ENCODE measurements around the gene CASP9.

The CASP9 gene

DNA sequence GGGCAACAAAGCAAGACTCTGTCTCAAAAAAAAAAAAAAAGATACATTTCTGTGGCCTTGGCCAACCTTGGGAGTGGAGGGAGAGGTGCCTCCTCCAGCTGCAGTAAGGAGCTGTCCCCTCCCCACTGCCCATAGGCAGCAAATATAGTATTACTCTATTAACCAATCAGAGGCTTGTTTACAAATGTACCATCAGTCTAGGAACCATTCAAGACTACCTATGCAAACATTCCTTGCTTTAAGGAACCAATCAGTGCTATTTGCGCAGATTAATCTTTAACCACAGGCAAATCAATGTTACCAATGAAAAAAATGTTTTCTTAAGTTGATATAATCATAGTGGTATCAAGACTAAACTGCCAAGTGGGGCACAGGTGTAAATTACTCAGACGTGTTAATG is 66.4 kb downstream of the CASP9 start:
- H3K27ac ChIP-seq: no peak overlapping the region

DNA sequence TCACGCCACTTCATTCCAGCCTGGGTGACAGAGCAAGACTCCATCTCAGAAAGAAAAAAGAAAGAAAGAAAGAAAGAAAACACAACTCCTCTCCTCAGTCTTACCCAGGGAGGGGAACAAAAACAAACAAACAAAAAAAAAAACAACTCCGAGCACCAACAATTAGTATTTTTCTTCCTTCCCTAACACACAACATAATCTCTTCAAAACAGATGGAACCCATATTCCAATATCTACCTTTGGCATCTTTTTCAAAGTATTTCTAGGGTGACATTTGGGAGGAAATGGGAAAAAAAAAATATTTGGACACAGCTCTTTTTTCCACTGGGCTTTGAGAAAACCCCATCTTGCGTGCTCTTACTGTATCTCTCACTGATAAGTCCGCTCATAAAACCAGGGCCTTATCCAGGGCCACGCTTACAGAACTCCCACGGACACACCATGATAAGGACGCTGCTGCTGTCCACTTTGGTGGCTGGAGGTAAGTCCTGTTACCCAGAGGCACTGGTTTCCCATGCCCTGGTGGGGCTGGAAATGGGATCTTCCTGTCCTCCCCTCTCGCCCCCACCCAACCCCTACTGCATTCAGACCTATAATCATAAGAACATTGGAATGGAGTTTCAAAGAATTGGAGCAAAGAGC is 67.6 kb downstream of the CASP9 start, which contains the start of gene CELA2A:
TSS of gene CELA2A (plus strand) at position 420 of the 642 bp plus-strand sequence. CDS start at position 442, 22 bp downstream.
- no peak within 1 kb of the TSS for H3K27ac ChIP-seq
- no peak for TF ChIP-seq ZFX (IDR thresholded peaks at IDR 0.05; ENCODE audit: borderline replicate concordance)
- no peak for TF ChIP-seq CTCF (IDR thresholded peaks at IDR 0.05)

More for the DNA sequence above, 66.4 kb downstream of the CASP9 start:
- TF ChIP-seq ZFX (IDR thresholded peaks at IDR 0.05; ENCODE audit: borderline replicate concordance): no peak
- TF ChIP-seq CTCF (IDR thresholded peaks at IDR 0.05): no peak

GRCh38 chr1:15455522-15455921 is 68.5 kb downstream of the CASP9 start:
- TF ChIP-seq ZFX (IDR thresholded peaks at IDR 0.05; ENCODE audit: borderline replicate concordance) (no peak), CTCF (IDR thresholded peaks at IDR 0.05) (no peak)
- no peak overlapping the region for H3K27ac ChIP-seq

DNA sequence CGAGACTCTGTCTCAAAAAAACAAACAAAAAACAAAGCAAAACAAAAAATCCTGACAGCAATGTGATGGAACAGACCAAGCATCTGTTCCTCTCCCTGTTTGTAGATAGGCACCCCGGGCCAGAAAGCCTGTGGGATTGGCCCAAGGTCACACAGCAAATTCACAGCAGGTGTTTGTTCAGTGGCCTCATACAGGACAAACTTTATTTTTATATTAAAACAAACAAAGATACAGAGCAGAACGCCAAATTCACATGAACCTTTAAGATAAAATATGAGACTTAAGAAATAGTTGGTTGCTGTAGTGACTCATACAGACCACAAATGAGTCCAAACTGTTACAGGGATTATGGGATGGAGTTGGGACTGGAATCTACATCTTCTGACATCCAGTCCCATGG is 69.8 kb downstream of the CASP9 start:
- no peak overlapping the region for H3K27ac ChIP-seq
- TF ChIP-seq CTCF (IDR thresholded peaks at IDR 0.05) (no peak), ZFX (IDR thresholded peaks at IDR 0.05; ENCODE audit: borderline replicate concordance) (no peak)

GRCh38 chr1:15453734-15454133 is 70.3 kb downstream of the CASP9 start:
- no peak overlapping the region for H3K27ac ChIP-seq
- TF ChIP-seq CTCF (IDR thresholded peaks at IDR 0.05) (no peak), ZFX (IDR thresholded peaks at IDR 0.05; ENCODE audit: borderline replicate concordance) (no peak)

GRCh38 chr1:15452866-15453571 is 71.0 kb downstream of the CASP9 start:
- TF ChIP-seq ZFX (IDR thresholded peaks at IDR 0.05; ENCODE audit: borderline replicate concordance): no peak
- no peak for TF ChIP-seq CTCF (IDR thresholded peaks at IDR 0.05)
- no peak overlapping the region for H3K27ac ChIP-seq

DNA sequence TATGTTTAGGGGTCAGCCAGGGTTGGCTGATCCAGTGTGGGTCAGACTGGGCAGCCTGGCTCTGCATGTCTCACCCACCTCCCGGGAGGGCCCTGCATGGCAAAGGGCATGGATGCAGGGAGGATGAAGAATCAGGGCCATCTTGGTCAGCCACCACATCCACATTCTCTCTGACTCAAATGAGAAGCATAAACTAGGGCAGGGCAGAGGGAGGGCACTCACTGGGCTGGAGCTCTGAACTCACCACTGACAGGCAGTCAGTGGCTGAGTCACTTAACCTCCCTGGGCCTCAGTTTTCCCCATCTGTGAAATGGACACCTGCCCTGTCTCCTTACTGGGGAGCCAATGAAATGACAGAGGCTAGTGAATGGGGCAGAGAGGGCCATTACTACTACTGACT is 71.8 kb downstream of the CASP9 start:
- TF ChIP-seq ZFX (IDR thresholded peaks at IDR 0.05; ENCODE audit: borderline replicate concordance) (no peak), CTCF (IDR thresholded peaks at IDR 0.05) (no peak)

More for the DNA sequence above, 71.8 kb downstream of the CASP9 start:
- no peak overlapping the region for H3K27ac ChIP-seq
